ENCODE results near the gene PLCD3.

- TF ChIP-seq POLR2A (IDR thresholded peaks at IDR 0.05) (no peak), CTCF (IDR thresholded peaks at IDR 0.05) (no peak), EP300 (IDR thresholded peaks at IDR 0.05) (no peak)
These were observed 21.4 kb downstream of the PLCD3 start for GRCh38 chr17:45110676-45111611.

All from upper lobe of left lung (tissue), 4 donors.